Measurements from ENCODE around the gene CTXND1.

CTXND1 gene

DNA sequence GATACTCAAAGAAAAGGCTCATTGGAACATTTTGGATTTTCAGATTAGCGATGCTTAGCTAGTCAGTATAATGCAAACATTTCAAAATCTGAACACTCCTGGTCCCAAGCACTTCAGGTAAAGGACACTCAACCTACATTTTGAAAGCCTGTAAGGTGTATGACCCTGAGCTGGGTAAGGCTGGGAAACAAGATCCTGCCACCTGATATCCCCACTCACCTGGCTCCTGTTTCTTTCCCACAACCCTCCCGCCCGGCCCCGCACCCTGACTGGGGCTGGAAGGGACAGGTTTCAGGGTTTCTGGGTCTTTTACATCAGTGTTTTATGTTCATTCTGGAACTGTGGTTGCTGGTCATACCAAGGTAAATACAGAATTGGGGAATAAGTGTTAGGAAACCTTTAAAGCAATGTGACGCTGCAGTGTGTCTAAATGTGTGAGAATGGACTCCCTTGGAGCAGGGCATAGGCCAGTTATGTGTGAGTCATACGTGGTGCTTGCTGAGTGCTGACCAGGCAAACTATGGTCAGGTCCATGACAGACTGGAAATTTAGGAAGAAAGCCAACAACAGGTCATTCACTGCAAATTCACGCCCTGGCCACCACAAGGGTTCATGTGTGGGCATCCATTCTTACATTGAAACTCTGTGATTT lies 22.9 kb downstream of the CTXND1 start:
- no peak overlapping the region for H3K4me3 ChIP-seq (ENCODE audit: low read depth, low read length)
- POLR2A ChIA-PET: no interaction called here
- DNase-seq (ENCODE audit: low read depth, low spot score): no peak
- TF ChIP-seq, protein P1, sequence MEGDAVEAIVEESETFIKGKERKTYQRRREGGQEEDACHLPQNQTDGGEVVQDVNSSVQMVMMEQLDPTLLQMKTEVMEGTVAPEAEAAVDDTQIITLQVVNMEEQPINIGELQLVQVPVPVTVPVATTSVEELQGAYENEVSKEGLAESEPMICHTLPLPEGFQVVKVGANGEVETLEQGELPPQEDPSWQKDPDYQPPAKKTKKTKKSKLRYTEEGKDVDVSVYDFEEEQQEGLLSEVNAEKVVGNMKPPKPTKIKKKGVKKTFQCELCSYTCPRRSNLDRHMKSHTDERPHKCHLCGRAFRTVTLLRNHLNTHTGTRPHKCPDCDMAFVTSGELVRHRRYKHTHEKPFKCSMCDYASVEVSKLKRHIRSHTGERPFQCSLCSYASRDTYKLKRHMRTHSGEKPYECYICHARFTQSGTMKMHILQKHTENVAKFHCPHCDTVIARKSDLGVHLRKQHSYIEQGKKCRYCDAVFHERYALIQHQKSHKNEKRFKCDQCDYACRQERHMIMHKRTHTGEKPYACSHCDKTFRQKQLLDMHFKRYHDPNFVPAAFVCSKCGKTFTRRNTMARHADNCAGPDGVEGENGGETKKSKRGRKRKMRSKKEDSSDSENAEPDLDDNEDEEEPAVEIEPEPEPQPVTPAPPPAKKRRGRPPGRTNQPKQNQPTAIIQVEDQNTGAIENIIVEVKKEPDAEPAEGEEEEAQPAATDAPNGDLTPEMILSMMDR (IDR thresholded peaks at IDR 0.05; ENCODE audit: insufficient read depth, low read length, missing control alignments): no peak
- CTCF ChIA-PET: no interaction called here

DNA sequence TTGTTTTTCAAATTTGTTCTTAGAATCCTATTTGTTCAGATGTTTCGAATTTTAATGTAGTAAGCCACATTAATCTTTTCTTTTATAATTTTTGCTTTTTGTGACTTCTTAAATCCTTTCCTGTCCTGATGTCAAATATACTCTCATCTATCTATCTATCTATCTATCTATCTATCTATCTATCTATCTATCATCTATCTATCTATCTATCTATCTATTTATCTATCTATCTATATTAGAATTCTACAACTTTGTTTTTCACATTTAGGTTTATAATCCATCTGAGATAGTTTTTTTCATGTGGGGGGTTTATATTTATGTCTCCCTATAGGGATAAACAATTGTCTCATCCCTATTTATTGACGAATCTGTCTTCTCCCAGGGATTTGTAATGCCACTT lies 32.1 kb downstream of the CTXND1 start:
- no peak for DNase-seq (ENCODE audit: low read depth, low spot score)
- POLR2A ChIA-PET: no interaction called here
- CTCF ChIA-PET: no interaction called here
- H3K4me3 ChIP-seq (ENCODE audit: low read depth, low read length): no peak overlapping the region
- TF ChIP-seq, protein P1 (IDR thresholded peaks at IDR 0.05; ENCODE audit: insufficient read depth, low read length, missing control alignments): no peak

DNA sequence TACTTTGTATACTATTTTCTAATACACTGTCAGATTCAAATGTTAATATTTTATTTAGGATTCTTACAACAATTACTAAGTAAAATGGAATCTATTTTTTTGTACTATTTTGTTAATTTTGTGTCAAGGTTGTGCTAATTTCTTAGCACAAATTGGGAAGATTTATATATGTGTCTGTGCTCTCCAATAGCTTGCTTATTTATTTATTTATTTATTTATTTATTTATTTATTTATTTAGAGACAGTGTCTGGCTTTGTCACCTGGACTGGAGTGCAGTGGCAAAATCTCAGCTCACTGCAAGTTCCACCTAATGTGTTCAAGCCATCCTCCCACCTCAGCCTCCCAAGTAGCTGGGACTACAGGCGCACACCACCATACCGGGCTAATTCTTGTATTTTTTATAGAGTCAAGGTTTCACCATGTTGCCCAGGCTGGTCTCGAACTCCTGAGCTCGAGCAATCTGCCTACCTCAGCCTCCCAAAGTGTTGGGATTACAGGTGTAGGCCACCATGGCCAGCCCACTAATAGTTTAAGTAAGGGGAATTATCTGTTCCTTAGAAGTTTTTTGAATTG lies 34.6 kb downstream of the CTXND1 start:
- no peak for DNase-seq (ENCODE audit: low read depth, low spot score)
- TF ChIP-seq, protein P1 (IDR thresholded peaks at IDR 0.05; ENCODE audit: insufficient read depth, low read length, missing control alignments): no peak
- CTCF ChIA-PET: no interaction called here
- POLR2A ChIA-PET: no interaction called here
- H3K4me3 ChIP-seq (ENCODE audit: low read depth, low read length): no peak overlapping the region

DNA sequence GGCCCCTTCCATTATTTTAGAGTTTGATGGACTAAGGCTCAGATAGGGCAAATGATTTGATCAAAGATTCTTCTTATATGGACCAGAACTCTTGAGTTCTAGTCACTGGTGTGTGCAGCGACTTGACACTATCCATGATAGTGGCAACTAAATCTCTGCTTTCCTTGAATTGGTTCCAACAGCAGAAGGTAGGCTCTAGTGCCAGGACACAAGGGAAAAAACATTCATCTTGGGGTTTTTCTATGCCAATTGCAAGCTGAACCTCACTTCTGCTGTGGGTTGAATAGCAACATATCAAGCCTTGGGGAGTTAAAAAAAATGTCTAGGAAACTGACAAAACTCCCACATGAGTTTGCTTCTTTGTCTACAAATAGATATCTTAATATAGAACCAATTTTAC lies 35.1 kb downstream of the CTXND1 start:
- ChIA-PET CTCF (no interaction called here), POLR2A (no interaction called here)
- H3K4me3 ChIP-seq (ENCODE audit: low read depth, low read length): no peak overlapping the region
- TF ChIP-seq, protein P1 (IDR thresholded peaks at IDR 0.05; ENCODE audit: insufficient read depth, low read length, missing control alignments): no peak
- DNase-seq (ENCODE audit: low read depth, low spot score): no peak

DNA sequence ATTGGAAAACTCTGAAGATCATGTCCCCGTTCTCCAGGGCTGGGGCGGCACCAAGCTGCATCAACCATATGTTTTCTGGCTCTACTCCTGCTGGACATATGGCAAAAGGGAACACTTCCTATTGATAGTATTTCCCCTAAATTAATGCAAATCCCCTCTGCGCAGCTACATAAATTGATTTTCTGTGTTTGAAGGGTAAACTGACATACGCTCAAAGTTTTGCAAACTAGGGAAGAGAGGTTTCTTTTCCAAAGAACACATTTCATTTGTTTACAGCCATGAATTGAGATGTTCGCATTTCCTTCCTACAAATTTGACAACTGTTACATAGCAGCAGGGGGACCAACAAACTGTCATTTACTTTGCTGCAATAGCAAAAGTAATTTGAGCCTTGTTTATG lies 35.9 kb downstream of the CTXND1 start:
- ChIA-PET POLR2A (no interaction called here), CTCF (no interaction called here)
- TF ChIP-seq, protein P1 (IDR thresholded peaks at IDR 0.05; ENCODE audit: insufficient read depth, low read length, missing control alignments): no peak
- H3K4me3 ChIP-seq (ENCODE audit: low read depth, low read length): no peak overlapping the region
- no peak for DNase-seq (ENCODE audit: low read depth, low spot score)

DNA sequence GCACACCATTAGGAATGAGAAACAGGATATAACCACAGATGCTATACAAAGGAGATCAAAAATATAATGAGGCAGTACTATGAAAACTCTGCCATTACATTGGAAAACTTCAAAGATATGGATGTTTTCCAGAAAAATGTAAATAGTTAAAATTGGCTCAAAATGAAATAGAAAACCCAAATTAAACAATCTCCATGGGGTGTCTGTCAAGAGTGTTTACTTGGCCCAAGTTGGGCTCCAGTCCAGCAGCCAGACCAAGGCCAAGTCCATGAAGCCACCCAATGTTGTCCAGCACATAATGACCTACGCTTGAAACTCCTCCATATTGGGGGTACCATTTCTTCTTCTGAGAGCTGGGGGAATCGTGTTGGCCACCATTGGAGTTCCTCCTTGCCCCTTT lies 37.1 kb downstream of the CTXND1 start:
- CTCF ChIA-PET: no interaction called here

More for the DNA sequence above, 37.1 kb downstream of the CTXND1 start:
- TF ChIP-seq, protein P1 (IDR thresholded peaks at IDR 0.05; ENCODE audit: insufficient read depth, low read length, missing control alignments): no peak
- POLR2A ChIA-PET: no interaction called here
- H3K4me3 ChIP-seq (ENCODE audit: low read depth, low read length): no peak overlapping the region
- DNase-seq (ENCODE audit: low read depth, low spot score): no peak

All from AG04449 (cell line).